Measurements from ENCODE around the gene RABGAP1L. TPM values are rescaled to one million over a fixed set of nuclear protein-coding genes. Genes with fewer than 3 reads are reported as not detected.

RABGAP1L gene
- total RNA-seq, 1 donor from 2014 or later, result 80.6 TPM

GRCh38 chr1:174768516-174768915, 609.2 kb downstream of the RABGAP1L start:
- Histone ChIP-seq H3K27me3 (no peaks in the 10 kb centered on the region), H3K9me3 (no peaks in the 10 kb centered on the region), H3K4me1 (no peaks in the 10 kb centered on the region), H3K27ac (no peak overlapping the region), H3K36me3 (no peaks in the 10 kb centered on the region), H3K4me3 (no peak overlapping the region)
- no peak for DNase-seq
- intact Hi-C loops (cut with DNase I), result loop anchor here (10.0 kb wide), 1 partner anchor 216 kb away; no protein-coding TSS in a partner anchor
- no peak for ATAC-seq
- TF ChIP-seq CTCF (IDR thresholded peaks at IDR 0.05), result no peak

GRCh38 chr1:174768949-174769348, 609.6 kb downstream of the RABGAP1L start:
- ATAC-seq (no peak), DNase-seq (no peak)
- intact Hi-C loops (cut with DNase I), result loop anchor here (10.0 kb wide), 1 partner anchor 216 kb away; no protein-coding TSS in a partner anchor
- TF ChIP-seq CTCF (IDR thresholded peaks at IDR 0.05), result no peak
- Histone ChIP-seq H3K4me3 (no peak overlapping the region), H3K27me3 (no peaks in the 10 kb centered on the region), H3K27ac (no peak overlapping the region), H3K36me3 (no peaks in the 10 kb centered on the region), H3K9me3 (no peaks in the 10 kb centered on the region), H3K4me1 (no peaks in the 10 kb centered on the region)

- peak; percentile 79 for TF ChIP-seq CTCF (IDR thresholded peaks at IDR 0.05)
- Histone ChIP-seq H3K36me3 (no peaks in the 10 kb centered on the region), H3K27me3 (no peaks in the 10 kb centered on the region), H3K9me3 (no peaks in the 10 kb centered on the region), H3K4me3 (no peak overlapping the region), H3K4me1 (no peaks in the 10 kb centered on the region), H3K27ac (no peak overlapping the region)
- intact Hi-C loops (cut with DNase I), result loop anchor here (10.0 kb wide), 2 partner anchors 195 to 215 kb away; no protein-coding TSS in a partner anchor
- no peak for DNase-seq
- peak; percentile 71 for ATAC-seq
Measured at GRCh38 chr1:174769961-174770549, 610.7 kb downstream of the RABGAP1L start.

GRCh38 chr1:174775621-174776020, 616.3 kb downstream of the RABGAP1L start:
- DNase-seq, result no peak
- ATAC-seq, result no peak
- intact Hi-C loops (cut with DNase I), result loop anchor here (10.0 kb wide), 1 partner anchor 189 kb away; no protein-coding TSS in a partner anchor
- no peaks in the 10 kb centered on the region for H3K9me3 ChIP-seq
- H3K27me3 ChIP-seq, result no peaks in the 10 kb centered on the region
- no peak overlapping the region for H3K27ac ChIP-seq
- no peaks in the 10 kb centered on the region for H3K36me3 ChIP-seq
- H3K4me3 ChIP-seq, result no peak overlapping the region
- no peaks in the 10 kb centered on the region for H3K4me1 ChIP-seq
- no peak for TF ChIP-seq CTCF (IDR thresholded peaks at IDR 0.05)

- intact Hi-C loops (cut with DNase I), result loop anchor here (10.0 kb wide), 1 partner anchor 188 kb away; no protein-coding TSS in a partner anchor
- ATAC-seq, result no peak
- H3K36me3 ChIP-seq, result no peaks in the 10 kb centered on the region
Measured at GRCh38 chr1:174777262-174777661, 617.9 kb downstream of the RABGAP1L start.

More at GRCh38 chr1:174777262-174777661, 617.9 kb downstream of the RABGAP1L start:
- Histone ChIP-seq H3K4me3 (no peak overlapping the region), H3K4me1 (no peaks in the 10 kb centered on the region), H3K27ac (no peak overlapping the region), H3K27me3 (no peaks in the 10 kb centered on the region), H3K9me3 (no peaks in the 10 kb centered on the region)
- TF ChIP-seq CTCF (IDR thresholded peaks at IDR 0.05), result no peak
- no peak for DNase-seq
